Upper lobe of left lung (tissue), 6 donors: Measurements from ENCODE around the gene KRT74. TPM values are rescaled to one million over a fixed set of nuclear protein-coding genes. Genes with fewer than 3 reads are reported as not detected.
A peak's percentile ranks its signal among the peaks of the same experiment; 100 is the strongest.

ENCODE experiments used
- ATAC-seq, 2 donors: fragments of 200-7000 bp; cut with Tn5 transposase; one replicate each; pipeline ENCODE4 v1.9.1; 2022; ENCODE audit warnings: mild to moderate bottlenecking in 2 of 2, moderate library complexity in 2 of 2; ENCODE audit not compliant: low FRiP score in 2 of 2
- DNase-seq, 2 donors: peaks; one replicate each; pipeline ENCODE4 v3.0.0-alpha.2; 2019 to 2020
- H3K27ac ChIP-seq, 4 donors: fragments of 200-600 bp; sonication (generic); one replicate each; pipeline ENCODE4 v1.5.1; 2016 to 2019
- H3K27me3 ChIP-seq, 4 donors: fragments of 200-600 bp; sonication (generic); one replicate each; pipeline ENCODE4 v1.5.1; 2017 to 2019
- H3K36me3 ChIP-seq, 4 donors: fragments of 200-600 bp; sonication (generic); one replicate each; pipeline ENCODE4 v1.5.1; 2016 to 2019
- H3K4me1 ChIP-seq, 4 donors: fragments of 200-600 bp; sonication (generic); one replicate each; pipeline ENCODE4 v1.5.1; 2018 to 2019
- H3K4me3 ChIP-seq, 4 donors: fragments of 200-600 bp; sonication (generic); one replicate each; pipeline ENCODE4 v1.5.1; 2017 to 2019; ENCODE audit warnings: mild to moderate bottlenecking in 2 of 4, moderate library complexity in 1 of 4
- H3K9me3 ChIP-seq, 4 donors: fragments of 200-600 bp; sonication (generic); one replicate each; pipeline ENCODE4 v1.5.1; 2018 to 2019
- EP300 ChIP-seq, 4 donors: sonication (generic); formaldehyde crosslinking; IDR thresholded peaks; one replicate each; pipeline ENCODE4 v1.5.1; 2017; ENCODE audit warnings: antibody characterized with exemption in 4 of 4, control low read depth in 2 of 4
- POLR2A ChIP-seq, 4 donors: fragments of 450-650 bp; IDR thresholded peaks; one replicate each; pipeline ENCODE4 v1.5.1; 2016 to 2017; ENCODE audit warnings: antibody characterized with exemption in 4 of 4, mild to moderate bottlenecking in 2 of 4
- POLR2AphosphoS5 ChIP-seq, 2 donors: sonication (generic); formaldehyde crosslinking; IDR thresholded peaks; one replicate each; pipeline ENCODE4 v1.5.1; 2017; ENCODE audit warnings: antibody characterized with exemption in 2 of 2
- WGBS, 2 donors: methylation state at CpG; one replicate each; pipeline ENCODE4 v1.1.5; 2017 to 2018; 5-methylcytosine and 5-hydroxymethylcytosine counted together
- total RNA-seq, 6 donors: library from RNA; depleted of rRNA in 4 of 6; stranded (reverse); fragments of >200 nt in 4 of 6; gene quantifications; one replicate each; pipeline versions ENCODE4 v1.1.0 to v1.2.1, GENCODE V29; 2016 to 2021
- TF ChIP-seq, protein P1 (sequence below), 6 experiments: fragments of 450-650 bp in 4 of 6; fragments of 200-600 bp in 2 of 6; sonication (generic) in 2 of 6; IDR thresholded peaks; one replicate each; pipeline ENCODE4 v1.5.1; 2016 to 2019; ENCODE audit warnings: antibody characterized with exemption in 6 of 6
- donor health status: DM: no; HTN: no; CAD: no; lungs with moderate emphysema.
- donor health status: DM: no; HTN: yes; CAD: no; lungs with severe emphysema.

The KRT74 gene
- total RNA-seq, 6 donors from 2014 or later: not detected

DNA sequence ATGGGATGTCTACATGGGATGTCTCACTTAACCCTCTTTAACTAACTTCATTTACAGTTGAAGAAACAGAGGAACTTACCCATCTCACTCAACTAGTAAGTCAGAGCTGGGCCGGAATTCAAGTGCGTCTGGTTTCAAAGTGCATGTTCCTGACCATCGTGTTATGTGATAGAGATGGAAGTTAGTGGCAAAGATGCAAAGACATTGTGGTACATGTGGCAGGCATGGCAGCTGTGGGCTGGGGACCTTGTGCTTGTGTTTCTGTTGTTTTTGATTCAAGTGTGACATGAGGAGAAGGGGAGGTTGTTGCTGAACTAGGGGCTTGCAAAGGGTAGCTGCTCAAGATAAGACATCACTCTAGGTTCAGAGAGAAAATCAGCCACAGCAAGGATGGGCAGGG lies 2.3 kb upstream of the KRT74 start:
- Histone ChIP-seq H3K9me3 (no peaks in the 10 kb centered on the region), H3K4me1 (no peaks in the 10 kb centered on the region), H3K27me3 (no peaks in the 10 kb centered on the region), H3K27ac (no peak overlapping the region), H3K4me3 (no peak overlapping the region), H3K36me3 (no peaks in the 10 kb centered on the region)
- DNase-seq (no peak), ATAC-seq (no peak)
- TF ChIP-seq POLR2A (IDR thresholded peaks at IDR 0.05) (no peak), POLR2AphosphoS5 (IDR thresholded peaks at IDR 0.05) (no peak), EP300 (IDR thresholded peaks at IDR 0.05) (no peak)
- TF ChIP-seq, protein P1, sequence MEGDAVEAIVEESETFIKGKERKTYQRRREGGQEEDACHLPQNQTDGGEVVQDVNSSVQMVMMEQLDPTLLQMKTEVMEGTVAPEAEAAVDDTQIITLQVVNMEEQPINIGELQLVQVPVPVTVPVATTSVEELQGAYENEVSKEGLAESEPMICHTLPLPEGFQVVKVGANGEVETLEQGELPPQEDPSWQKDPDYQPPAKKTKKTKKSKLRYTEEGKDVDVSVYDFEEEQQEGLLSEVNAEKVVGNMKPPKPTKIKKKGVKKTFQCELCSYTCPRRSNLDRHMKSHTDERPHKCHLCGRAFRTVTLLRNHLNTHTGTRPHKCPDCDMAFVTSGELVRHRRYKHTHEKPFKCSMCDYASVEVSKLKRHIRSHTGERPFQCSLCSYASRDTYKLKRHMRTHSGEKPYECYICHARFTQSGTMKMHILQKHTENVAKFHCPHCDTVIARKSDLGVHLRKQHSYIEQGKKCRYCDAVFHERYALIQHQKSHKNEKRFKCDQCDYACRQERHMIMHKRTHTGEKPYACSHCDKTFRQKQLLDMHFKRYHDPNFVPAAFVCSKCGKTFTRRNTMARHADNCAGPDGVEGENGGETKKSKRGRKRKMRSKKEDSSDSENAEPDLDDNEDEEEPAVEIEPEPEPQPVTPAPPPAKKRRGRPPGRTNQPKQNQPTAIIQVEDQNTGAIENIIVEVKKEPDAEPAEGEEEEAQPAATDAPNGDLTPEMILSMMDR (IDR thresholded peaks at IDR 0.05): no peak
- WGBS, 2 donors: 88 to 98% methylated on average over 3 of the region's 3 CpGs

DNA sequence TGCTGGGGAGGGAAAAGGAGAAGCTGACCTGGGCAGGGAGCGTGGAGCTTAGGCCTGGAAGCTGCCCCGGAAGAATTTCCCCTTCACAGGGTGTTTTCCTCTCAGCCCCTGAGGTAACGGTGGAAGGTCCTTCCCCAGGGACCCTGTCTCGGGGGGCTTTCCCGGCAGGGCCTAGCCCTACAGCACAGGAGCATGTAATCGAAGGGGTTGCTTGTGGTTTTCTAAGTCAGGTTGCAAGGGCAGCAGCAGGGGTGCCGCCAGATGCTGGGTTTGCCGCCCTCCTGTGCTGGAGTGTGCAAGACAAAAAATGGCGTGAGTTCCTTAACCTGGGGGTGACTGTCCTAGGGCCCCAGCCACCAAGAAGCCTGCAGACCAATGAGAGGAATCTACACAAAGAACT lies 1.6 kb upstream of the KRT74 start:
- Histone ChIP-seq H3K27ac (no peak overlapping the region), H3K9me3 (no peaks in the 10 kb centered on the region), H3K4me1 (no peaks in the 10 kb centered on the region), H3K36me3 (no peaks in the 10 kb centered on the region), H3K4me3 (no peak overlapping the region), H3K27me3 (no peaks in the 10 kb centered on the region)
- peak in 1 of 2 donors; percentile 39 for DNase-seq
- no peak for ATAC-seq
- WGBS, 2 donors: 93 to 98% methylated on average over 6 to 9 of the region's 9 CpGs
- TF ChIP-seq POLR2A (IDR thresholded peaks at IDR 0.05): no peak
- TF ChIP-seq EP300 (IDR thresholded peaks at IDR 0.05): no peak
- TF ChIP-seq, protein P1 (IDR thresholded peaks at IDR 0.05): no peak
- no peak for TF ChIP-seq POLR2AphosphoS5 (IDR thresholded peaks at IDR 0.05)

DNA sequence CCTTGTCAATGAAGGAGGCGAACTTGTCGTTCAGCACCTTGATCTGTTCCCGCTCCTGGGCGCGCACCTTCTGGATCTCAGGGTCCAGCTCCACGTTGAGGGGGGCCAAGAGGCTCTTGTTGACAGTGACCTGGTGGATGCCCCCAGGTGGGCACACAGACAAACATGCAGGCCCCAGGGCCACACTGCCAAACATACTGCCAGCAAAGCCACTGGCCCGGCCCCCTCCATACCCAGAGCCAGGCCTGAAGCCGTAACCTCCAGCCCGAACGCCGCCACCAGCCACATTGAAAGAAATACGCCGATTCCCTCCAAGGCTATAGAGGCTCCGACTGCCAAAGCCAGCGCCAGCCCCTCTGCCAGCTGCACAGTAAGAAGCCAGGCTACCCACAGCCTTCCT lies 337 bp downstream of the KRT74 start:
- no peak overlapping the region for H3K27ac ChIP-seq
- ATAC-seq: no peak
- no peak overlapping the region for H3K4me3 ChIP-seq
- peak in 1 of 2 donors; percentile 45 for DNase-seq
- TF ChIP-seq POLR2AphosphoS5 (IDR thresholded peaks at IDR 0.05) (no peak), EP300 (IDR thresholded peaks at IDR 0.05) (no peak), POLR2A (IDR thresholded peaks at IDR 0.05) (no peak)
- TF ChIP-seq, protein P1 (IDR thresholded peaks at IDR 0.05): no peak
- no peaks in the 10 kb centered on the region for H3K27me3 ChIP-seq
- WGBS, 2 donors: 91 to 94% methylated on average over 11 to 15 of the region's 15 CpGs
- no peaks in the 10 kb centered on the region for H3K4me1 ChIP-seq
- H3K9me3 ChIP-seq: no peaks in the 10 kb centered on the region
- H3K36me3 ChIP-seq: no peaks in the 10 kb centered on the region

DNA sequence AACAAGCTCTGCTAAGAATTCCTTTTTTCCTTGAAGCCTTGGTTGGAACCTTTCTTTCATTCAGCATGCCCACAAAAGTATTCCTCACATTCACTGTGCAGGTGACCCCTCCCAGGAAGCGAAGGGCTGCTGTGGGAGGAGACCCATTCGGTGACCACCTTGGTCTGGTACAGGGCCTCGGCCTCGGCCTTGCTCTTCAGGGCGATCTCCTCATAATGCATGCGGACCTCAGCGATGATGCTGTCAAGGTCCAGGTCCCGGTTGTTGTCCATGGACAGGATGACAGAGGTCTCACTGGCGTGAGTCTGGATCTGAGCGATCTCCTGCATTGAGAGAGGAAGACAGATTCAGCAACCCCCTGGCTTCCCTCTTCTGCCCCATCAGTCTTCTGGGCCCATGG lies 3.1 kb downstream of the KRT74 start:
- no peaks in the 10 kb centered on the region for H3K9me3 ChIP-seq
- TF ChIP-seq, protein P1 (IDR thresholded peaks at IDR 0.05): no peak
- TF ChIP-seq POLR2AphosphoS5 (IDR thresholded peaks at IDR 0.05): no peak
- TF ChIP-seq EP300 (IDR thresholded peaks at IDR 0.05): no peak
- TF ChIP-seq POLR2A (IDR thresholded peaks at IDR 0.05): no peak
- H3K4me3 ChIP-seq: no peak overlapping the region
- no peaks in the 10 kb centered on the region for H3K4me1 ChIP-seq
- no peak for DNase-seq
- H3K27ac ChIP-seq: no peak overlapping the region
- no peaks in the 10 kb centered on the region for H3K36me3 ChIP-seq
- H3K27me3 ChIP-seq: no peaks in the 10 kb centered on the region
- ATAC-seq: no peak
- 84 to 89% methylated on average over 3 to 10 of the region's 10 CpGs for WGBS, 2 donors

DNA sequence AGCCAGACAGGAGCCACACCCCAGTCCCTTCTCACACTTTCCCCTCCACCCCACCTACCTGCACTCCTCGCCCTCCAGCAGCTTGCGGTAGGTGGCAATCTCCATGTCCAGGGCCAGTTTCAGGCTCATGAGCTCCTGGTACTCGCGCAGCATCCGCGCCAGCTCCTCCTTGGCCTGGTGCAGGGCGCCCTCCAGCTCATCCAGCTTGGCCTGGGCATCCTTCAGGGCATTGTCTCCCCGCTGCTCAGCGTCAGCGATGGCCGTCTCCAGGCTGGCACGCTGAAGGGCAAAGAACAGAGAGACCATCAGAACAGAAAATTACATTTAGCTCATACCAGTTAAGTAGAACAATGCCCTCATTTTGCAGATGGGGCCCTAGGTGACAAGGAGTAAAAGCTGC lies 5.5 kb downstream of the KRT74 start:
- Histone ChIP-seq H3K36me3 (no peaks in the 10 kb centered on the region), H3K4me3 (no peak overlapping the region), H3K27me3 (peaks cover 0 to 10% (median 1%) of the 10 kb centered on the region in 4 donors), H3K9me3 (no peaks in the 10 kb centered on the region), H3K27ac (no peak overlapping the region), H3K4me1 (no peaks in the 10 kb centered on the region)
- DNase-seq (no peak), ATAC-seq (no peak)
- 93 to 96% methylated on average over 12 of the region's 12 CpGs for WGBS, 2 donors
- TF ChIP-seq POLR2AphosphoS5 (IDR thresholded peaks at IDR 0.05) (no peak), POLR2A (IDR thresholded peaks at IDR 0.05) (no peak), EP300 (IDR thresholded peaks at IDR 0.05) (no peak)
- TF ChIP-seq, protein P1 (IDR thresholded peaks at IDR 0.05): no peak
